Renal pelvis (tissue), 4 donors: Measurements from ENCODE around the gene CTRL. TPM values are rescaled to one million over a fixed set of nuclear protein-coding genes. Genes with fewer than 3 reads are reported as not detected.
"Not testable (repeated sequence)": the region's sequence is repeated elsewhere in the genome, so short reads cannot be mapped to it uniquely, and the experiment has no call there.

Experiments used
- DNase-seq: peaks from one replicate; pipeline ENCODE4 v3.0.0-alpha.2; 2013
- polyA plus RNA-seq, 3 donors: library from polyadenylated mRNA; unstranded; fragments of 120-200 nt; gene quantifications; one replicate each; pipeline ENCODE4 v1.2.1, GENCODE V29; 2013; ENCODE audit not compliant: insufficient read length in 3 of 3

CTRL gene
- polyA plus RNA-seq, 3 donors, result 8.4 to 10.3 (median 9.2) TPM

GRCh38 chr16:67942510-67943255 lies 11.0 kb upstream of the CTRL start:
- no peak for DNase-seq

- DNase-seq, result no peak
Observed at GRCh38 chr16:67942200-67942509, 10.5 kb upstream of the CTRL start.

- no peak for DNase-seq
Observed at GRCh38 chr16:67941469-67942199, 10.0 kb upstream of the CTRL start.

- DNase-seq, result no peak
Observed at GRCh38 chr16:67940446-67941089, 8.9 kb upstream of the CTRL start.

- no peak for DNase-seq
Observed at GRCh38 chr16:67939507-67940445, 8.1 kb upstream of the CTRL start.

GRCh38 chr16:67937713-67938112 lies 6.1 kb upstream of the CTRL start:
- DNase-seq, result not testable (repeated sequence)

- DNase-seq, result peak; percentile 43
Observed at GRCh38 chr16:67936880-67937605, 5.4 kb upstream of the CTRL start.

- peak; percentile 35 for DNase-seq
Observed at GRCh38 chr16:67936124-67936879, 4.6 kb upstream of the CTRL start, which contains the start of gene PSMB10. Gene PSMB10 (minus strand): TSS chr16:67936850. CDS start chr16:67936749, 101 bp downstream.

GRCh38 chr16:67935402-67936123 lies 3.9 kb upstream of the CTRL start:
- DNase-seq, result peak; percentile 96

- DNase-seq, result no peak
Observed at GRCh38 chr16:67935101-67935401, 3.4 kb upstream of the CTRL start.

- no peak for DNase-seq
Observed at GRCh38 chr16:67934306-67935100, 2.8 kb upstream of the CTRL start.

GRCh38 chr16:67933805-67934204 lies 2.1 kb upstream of the CTRL start:
- DNase-seq, result no peak

- DNase-seq, result no peak
Observed at GRCh38 chr16:67932462-67932840, 789 bp upstream of the CTRL start.

- DNase-seq, result no peak
Observed at GRCh38 chr16:67930678-67931211, 917 bp downstream of the CTRL start.

GRCh38 chr16:67930191-67930590 lies 1.5 kb downstream of the CTRL start:
- no peak for DNase-seq

- peak; percentile 49 for DNase-seq
Observed at GRCh38 chr16:67928561-67929364, 2.9 kb downstream of the CTRL start.

- no peak for DNase-seq
Observed at GRCh38 chr16:67928147-67928546, 3.5 kb downstream of the CTRL start.
